ENCODE measurements around the gene ABCC5. TPM values are rescaled to one million over a fixed set of nuclear protein-coding genes. Genes with fewer than 3 reads are reported as not detected.
"Not testable (repeated sequence)": the region's sequence is repeated elsewhere in the genome, so short reads cannot be mapped to it uniquely, and the experiment has no call there.

ABCC5 gene
- total and polyA plus RNA-seq, 8 donors = 2.8 to 25.9 (median 8.4) TPM

DNA sequence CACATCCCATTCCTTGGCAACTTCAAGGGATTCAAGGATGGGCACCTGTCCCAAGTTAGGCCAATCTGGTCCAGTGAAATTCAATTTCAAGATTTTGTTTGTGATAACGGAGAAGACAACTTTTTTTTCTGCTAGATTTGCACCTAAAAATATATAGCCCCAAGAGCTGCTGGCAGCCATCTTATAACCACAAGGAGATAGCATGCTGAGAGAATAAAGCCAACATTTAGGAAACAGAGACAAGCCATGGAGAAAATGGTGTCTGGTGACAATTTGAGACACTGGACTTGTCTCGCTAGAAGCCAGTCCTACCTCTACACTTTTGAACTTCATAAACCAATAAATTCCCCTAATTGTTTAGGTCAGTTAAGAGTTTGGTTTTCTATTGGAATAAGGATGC is 138.4 kb downstream of the ABCC5 start:
- TF ChIP-seq, protein P1, sequence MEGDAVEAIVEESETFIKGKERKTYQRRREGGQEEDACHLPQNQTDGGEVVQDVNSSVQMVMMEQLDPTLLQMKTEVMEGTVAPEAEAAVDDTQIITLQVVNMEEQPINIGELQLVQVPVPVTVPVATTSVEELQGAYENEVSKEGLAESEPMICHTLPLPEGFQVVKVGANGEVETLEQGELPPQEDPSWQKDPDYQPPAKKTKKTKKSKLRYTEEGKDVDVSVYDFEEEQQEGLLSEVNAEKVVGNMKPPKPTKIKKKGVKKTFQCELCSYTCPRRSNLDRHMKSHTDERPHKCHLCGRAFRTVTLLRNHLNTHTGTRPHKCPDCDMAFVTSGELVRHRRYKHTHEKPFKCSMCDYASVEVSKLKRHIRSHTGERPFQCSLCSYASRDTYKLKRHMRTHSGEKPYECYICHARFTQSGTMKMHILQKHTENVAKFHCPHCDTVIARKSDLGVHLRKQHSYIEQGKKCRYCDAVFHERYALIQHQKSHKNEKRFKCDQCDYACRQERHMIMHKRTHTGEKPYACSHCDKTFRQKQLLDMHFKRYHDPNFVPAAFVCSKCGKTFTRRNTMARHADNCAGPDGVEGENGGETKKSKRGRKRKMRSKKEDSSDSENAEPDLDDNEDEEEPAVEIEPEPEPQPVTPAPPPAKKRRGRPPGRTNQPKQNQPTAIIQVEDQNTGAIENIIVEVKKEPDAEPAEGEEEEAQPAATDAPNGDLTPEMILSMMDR (IDR thresholded peaks at IDR 0.05) = no peak

DNA sequence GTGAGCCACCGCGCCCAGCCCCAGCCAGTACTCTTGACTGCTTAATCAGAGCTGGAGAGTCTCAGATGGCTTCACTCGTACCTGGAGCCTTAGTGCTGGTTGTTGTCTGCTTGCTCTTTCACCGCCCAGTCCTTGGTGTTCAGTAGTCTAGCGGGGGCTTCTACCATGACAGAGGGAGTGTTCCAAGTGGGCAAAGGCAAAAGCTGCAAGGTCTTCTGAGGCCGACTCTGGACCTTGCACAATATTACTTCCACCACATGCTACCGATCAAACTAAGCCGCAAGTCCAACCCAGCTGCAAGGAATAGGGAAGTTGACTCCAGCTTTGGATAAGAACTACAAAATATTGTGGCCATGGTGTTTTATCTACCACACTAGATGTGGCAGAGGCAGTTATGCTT is 139.6 kb downstream of the ABCC5 start:
- Histone ChIP-seq H3K27ac (no peak overlapping the region), H3K4me1 (peaks cover 9 to 11% (median 10%) of the 10 kb centered on the region in 3 donors), H3K9me3 (no peaks in the 10 kb centered on the region), H3K36me3 (no peaks in the 10 kb centered on the region), H3K27me3 (no peaks in the 10 kb centered on the region), H3K4me3 (no peak overlapping the region)
- no peak for FAIRE-seq
- no peak for DNase-seq
- intact Hi-C loops (cut with DNase I) = no loop called here
- peak in 2 of 4 donors; percentile 74 to 75 for ATAC-seq
- WGBS, 2 donors = 89 to 94% methylated on average over 8 of the region's 8 CpGs
- TF ChIP-seq, protein P1 (IDR thresholded peaks at IDR 0.05) = no peak

More for the DNA sequence above, 138.4 kb downstream of the ABCC5 start:
- H3K27ac ChIP-seq = no peak overlapping the region
- H3K4me3 ChIP-seq = no peak overlapping the region
- peaks cover 6 to 15% (median 11%) of the 10 kb centered on the region in 3 donors for H3K4me1 ChIP-seq
- no peaks in the 10 kb centered on the region for H3K9me3 ChIP-seq
- FAIRE-seq = no peak
- H3K36me3 ChIP-seq = no peaks in the 10 kb centered on the region
- DNase-seq = no peak
- no peaks in the 10 kb centered on the region for H3K27me3 ChIP-seq
- WGBS, 2 donors = 95% methylated on average over 2 of the region's 2 CpGs
- intact Hi-C loops (cut with DNase I) = no loop called here
- no peak for ATAC-seq

GRCh38 chr3:183877227-183877626 is 140.5 kb downstream of the ABCC5 start:
- H3K4me1 ChIP-seq; H3K9me3 ChIP-seq; H3K4me3 ChIP-seq; FAIRE-seq; H3K36me3 ChIP-seq; intact Hi-C loops (cut with DNase I); DNase-seq; H3K27me3 ChIP-seq; H3K27ac ChIP-seq; ATAC-seq: not testable (repeated sequence)
- 72 to 82% methylated on average over 5 of the region's 5 CpGs for WGBS, 2 donors

DNA sequence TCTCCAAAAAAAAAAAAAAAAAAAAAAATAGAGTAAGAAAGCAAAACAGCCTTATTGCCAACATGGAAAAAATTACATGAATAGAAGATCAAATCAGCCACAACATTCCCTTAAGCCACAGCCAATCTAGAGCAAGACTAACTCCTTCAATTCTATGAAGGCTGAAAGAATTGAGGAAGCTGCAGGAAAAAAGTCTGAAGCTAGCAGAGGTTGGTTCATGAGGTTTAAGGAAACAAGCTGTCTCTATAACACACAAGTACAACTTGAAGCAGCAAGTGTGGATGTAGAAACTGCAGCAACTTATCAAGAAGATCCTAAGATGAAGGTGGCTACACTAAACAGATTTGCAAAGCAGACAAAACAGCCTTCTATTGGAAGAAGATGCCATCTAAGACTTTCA is 142.3 kb downstream of the ABCC5 start:
- Histone ChIP-seq H3K27me3 (no peaks in the 10 kb centered on the region), H3K9me3 (no peaks in the 10 kb centered on the region), H3K36me3 (no peaks in the 10 kb centered on the region), H3K4me3 (no peak overlapping the region), H3K27ac (no peak overlapping the region), H3K4me1 (peaks cover 5 to 9% (median 8%) of the 10 kb centered on the region in 3 donors)
- FAIRE-seq (no peak), ATAC-seq (no peak), DNase-seq (no peak)
- intact Hi-C loops (cut with DNase I) = no loop called here
- TF ChIP-seq, protein P1 (IDR thresholded peaks at IDR 0.05) = no peak

DNA sequence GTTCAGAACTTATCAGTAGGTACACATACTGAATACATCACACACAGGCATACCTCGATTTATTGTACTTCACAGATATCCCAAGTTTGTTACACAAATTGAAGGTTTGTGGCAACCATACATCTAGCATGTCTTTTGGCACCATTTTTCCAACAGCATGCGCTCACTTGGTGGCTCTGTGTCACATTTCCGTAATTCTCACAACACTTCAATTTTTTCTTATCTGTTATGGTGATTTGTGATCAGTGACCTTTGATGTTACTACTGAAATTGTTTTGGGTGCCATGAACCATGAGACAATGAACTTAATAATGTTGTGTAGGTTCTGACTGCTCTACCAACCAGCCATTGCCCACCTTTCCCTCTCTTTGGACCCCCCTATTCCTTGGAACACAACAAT is 143.8 kb downstream of the ABCC5 start:
- H3K4me3 ChIP-seq = no peak overlapping the region
- H3K4me1 ChIP-seq = peaks cover 5 to 9% (median 8%) of the 10 kb centered on the region in 3 donors
- WGBS, 2 donors = 42 to 50% methylated on average over 3 of the region's 3 CpGs
- no peak for FAIRE-seq
- no peak for ATAC-seq
- H3K36me3 ChIP-seq = no peaks in the 10 kb centered on the region
- TF ChIP-seq, protein P1 (IDR thresholded peaks at IDR 0.05) = no peak
- H3K9me3 ChIP-seq = no peaks in the 10 kb centered on the region
- H3K27me3 ChIP-seq = no peaks in the 10 kb centered on the region
- no peak overlapping the region for H3K27ac ChIP-seq
- DNase-seq = no peak
- intact Hi-C loops (cut with DNase I) = no loop called here
